OCI-LY7 (cell line): Measurements from ENCODE around the gene TPBGL. TPM values are rescaled to one million over a fixed set of nuclear protein-coding genes. Genes with fewer than 3 reads are reported as not detected.
A peak's percentile ranks its signal among the peaks of the same experiment; 100 is the strongest.

Experiments used
- BruUV-seq: library from RNA; stranded (reverse); fragments of 400-500 nt; replicated peaks from 2 replicates; lab custom pipeline; 2021; lab: Mats Ljungman, UMichigan
- CTCF ChIA-PET: fragments of 300-600 bp; sonication (Branson Sonifier 250); formaldehyde crosslinking; loops from one replicate; lab custom pipeline; 2022; ENCODE audit warnings: antibody characterized with exemption; ENCODE audit not compliant: unreplicated experiment; lab: Charles Lee
- POLR2A ChIA-PET: fragments of 300-600 bp; sonication (Branson Sonifier 250); formaldehyde crosslinking; loops from one replicate; lab custom pipeline; 2022; ENCODE audit warnings: antibody characterized with exemption; lab: Charles Lee
- DNase-seq: peaks from one replicate; pipeline ENCODE4 v3.0.0-alpha.2; 2015; ENCODE audit warnings: low spot score
- H2AFZ ChIP-seq: fragments of 200-600 bp; sonication (generic), shearing (Covaris generic); 2 replicates; pipeline ENCODE4 v1.6.1; 2014; ENCODE audit warnings: mild to moderate bottlenecking, antibody characterized with exemption, low read length, moderate library complexity
- H3K27ac ChIP-seq: fragments of 200-600 bp; sonication (generic); 2 replicates; pipeline ENCODE4 v1.5.1; 2014; ENCODE audit warnings: mixed run types, low read depth, mild to moderate bottlenecking, moderate library complexity, low read length, inconsistent platforms; ENCODE audit not compliant: poor library complexity, severe bottlenecking
- H3K36me3 ChIP-seq: fragments of 200-600 bp; sonication (generic); 2 replicates; pipeline ENCODE4 v1.6.1; 2014; ENCODE audit warnings: mild to moderate bottlenecking, antibody characterized with exemption, low read length, moderate library complexity, mixed read lengths; ENCODE audit not compliant: insufficient read depth
- H3K4me1 ChIP-seq: fragments of 200-600 bp; sonication (generic); 2 replicates; pipeline ENCODE4 v1.5.1; 2014; ENCODE audit warnings: mild to moderate bottlenecking, low read length; ENCODE audit not compliant: insufficient read depth, poor library complexity, severe bottlenecking
- H3K4me2 ChIP-seq: fragments of 200-600 bp; sonication (generic); 2 replicates; pipeline ENCODE4 v1.6.1; 2014; ENCODE audit warnings: mild to moderate bottlenecking, low read length
- H3K4me3 ChIP-seq: fragments of 200-600 bp; sonication (generic); 2 replicates; pipeline ENCODE4 v1.5.1; 2014; ENCODE audit warnings: mild to moderate bottlenecking, low read depth, low read length; ENCODE audit not compliant: poor library complexity, severe bottlenecking
- H3K79me2 ChIP-seq: fragments of 200-600 bp; sonication (generic); 2 replicates; pipeline ENCODE4 v1.6.1; 2016; ENCODE audit warnings: low read depth, mild to moderate bottlenecking, low read length, moderate library complexity, mixed read lengths; ENCODE audit not compliant: insufficient read depth
- H3K9me2 ChIP-seq: fragments of 200-600 bp; sonication (generic); 2 replicates; pipeline ENCODE4 v1.6.1; 2016; ENCODE audit warnings: mild to moderate bottlenecking, low read length, mixed read lengths; ENCODE audit not compliant: insufficient read depth
- H3K9me3 ChIP-seq: fragments of 200-600 bp; sonication (generic); 2 replicates; pipeline ENCODE4 v1.6.1; 2014; ENCODE audit warnings: mild to moderate bottlenecking, mixed run types, low read length, mixed read lengths
- H4K20me1 ChIP-seq: fragments of 200-600 bp; sonication (generic); 2 replicates; pipeline ENCODE4 v1.6.1; 2014; ENCODE audit warnings: mild to moderate bottlenecking, antibody characterized with exemption, low read length, moderate library complexity, mixed read lengths; ENCODE audit not compliant: insufficient read depth
- EZH2phosphoT487 ChIP-seq: fragments of 200-600 bp; sonication (generic); IDR thresholded peaks from 2 replicates; pipeline ENCODE4 v1.6.1; 2018; ENCODE audit warnings: low read depth, borderline replicate concordance, mild to moderate bottlenecking, mixed run types, antibody characterized with exemption, low read length, moderate library complexity, mixed read lengths
- intact Hi-C: fragments of 100-400 bp; cut with micrococcal nuclease; formaldehyde crosslinking; loops from one replicate; pipeline ENCODE4 v1.10.0; 2022; ENCODE audit not compliant: unreplicated experiment
- total RNA-seq, 2 experiments: library from RNA; depleted of rRNA in 1 of 2; stranded (reverse); fragments of >200 nt in 1 of 2; shearing (Covaris generic) in 1 of 2; gene quantifications; 2 replicates each; pipeline ENCODE4 v1.2.3, GENCODE V29; 2014 to 2022
- TF ChIP-seq, protein P1 (sequence below): fragments of 200-600 bp; sonication (generic); conservative IDR thresholded peaks from 2 replicates; pipeline ENCODE4 v1.5.1; 2014; ENCODE audit warnings: mild to moderate bottlenecking, antibody characterized with exemption, low read length, moderate library complexity, mixed read lengths

The TPBGL gene
- total RNA-seq, 2 experiments from 2014 or later = not detected

DNA sequence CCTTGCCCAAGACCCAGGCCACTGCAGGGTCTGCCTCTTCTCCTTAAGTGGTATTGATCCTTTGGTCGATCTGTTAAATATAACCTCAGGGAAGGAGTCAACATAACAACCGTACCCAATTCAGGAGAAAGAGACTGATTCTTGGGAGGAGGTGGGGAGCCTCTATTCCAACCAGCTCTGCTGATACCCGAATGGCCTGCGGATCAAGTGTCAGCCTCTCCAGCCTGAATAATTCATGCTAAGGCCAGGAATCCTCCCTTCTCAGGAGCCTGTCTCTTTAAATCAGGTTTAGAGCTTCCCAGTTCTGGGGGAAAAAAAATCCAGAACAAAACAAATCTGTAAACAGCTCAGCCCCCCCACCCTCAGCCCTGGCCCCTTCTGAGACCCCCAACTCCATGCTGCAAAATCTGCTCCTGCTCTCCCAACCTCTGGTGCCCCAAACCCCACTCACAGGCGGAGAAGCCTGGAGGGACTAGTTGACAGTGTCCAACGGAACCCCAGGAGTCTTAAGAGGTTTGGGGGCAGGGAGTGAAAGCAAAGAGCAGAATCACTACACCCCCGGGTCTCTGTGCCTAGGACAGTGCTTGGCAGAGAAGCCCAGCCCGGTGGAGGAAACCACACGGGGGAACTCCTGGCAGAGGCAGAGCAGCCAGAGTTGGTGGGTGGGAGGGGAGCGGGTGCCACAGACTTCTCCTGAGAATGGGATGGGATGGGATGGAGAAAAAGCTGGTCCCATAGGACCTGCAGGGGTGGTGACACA is 863 bp upstream of the TPBGL start:
- H2AFZ ChIP-seq = no peak overlapping the region
- intact Hi-C loops = no loop called here
- H3K4me3 ChIP-seq = no peak overlapping the region
- no peak for DNase-seq
- no peaks in the 10 kb centered on the region for H3K4me1 ChIP-seq
- BruUV-seq = no TSS peak
- no peaks in the 10 kb centered on the region for H3K36me3 ChIP-seq
- ChIA-PET CTCF (no interaction called here), POLR2A (interaction anchor here (0.7 kb wide), 1 partner anchor 239 kb away, joined by 3 read pairs; no protein-coding TSS in a partner anchor)
- TF ChIP-seq EZH2phosphoT487 = no peak
- TF ChIP-seq, protein P1, sequence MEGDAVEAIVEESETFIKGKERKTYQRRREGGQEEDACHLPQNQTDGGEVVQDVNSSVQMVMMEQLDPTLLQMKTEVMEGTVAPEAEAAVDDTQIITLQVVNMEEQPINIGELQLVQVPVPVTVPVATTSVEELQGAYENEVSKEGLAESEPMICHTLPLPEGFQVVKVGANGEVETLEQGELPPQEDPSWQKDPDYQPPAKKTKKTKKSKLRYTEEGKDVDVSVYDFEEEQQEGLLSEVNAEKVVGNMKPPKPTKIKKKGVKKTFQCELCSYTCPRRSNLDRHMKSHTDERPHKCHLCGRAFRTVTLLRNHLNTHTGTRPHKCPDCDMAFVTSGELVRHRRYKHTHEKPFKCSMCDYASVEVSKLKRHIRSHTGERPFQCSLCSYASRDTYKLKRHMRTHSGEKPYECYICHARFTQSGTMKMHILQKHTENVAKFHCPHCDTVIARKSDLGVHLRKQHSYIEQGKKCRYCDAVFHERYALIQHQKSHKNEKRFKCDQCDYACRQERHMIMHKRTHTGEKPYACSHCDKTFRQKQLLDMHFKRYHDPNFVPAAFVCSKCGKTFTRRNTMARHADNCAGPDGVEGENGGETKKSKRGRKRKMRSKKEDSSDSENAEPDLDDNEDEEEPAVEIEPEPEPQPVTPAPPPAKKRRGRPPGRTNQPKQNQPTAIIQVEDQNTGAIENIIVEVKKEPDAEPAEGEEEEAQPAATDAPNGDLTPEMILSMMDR = no peak
- H3K27ac ChIP-seq = no peak overlapping the region
- no peaks in the 10 kb centered on the region for H3K9me2 ChIP-seq
- H3K79me2 ChIP-seq = no peaks in the 10 kb centered on the region
- H3K4me2 ChIP-seq = no peak overlapping the region
- no peaks in the 10 kb centered on the region for H4K20me1 ChIP-seq
- H3K9me3 ChIP-seq = no peaks in the 10 kb centered on the region

DNA sequence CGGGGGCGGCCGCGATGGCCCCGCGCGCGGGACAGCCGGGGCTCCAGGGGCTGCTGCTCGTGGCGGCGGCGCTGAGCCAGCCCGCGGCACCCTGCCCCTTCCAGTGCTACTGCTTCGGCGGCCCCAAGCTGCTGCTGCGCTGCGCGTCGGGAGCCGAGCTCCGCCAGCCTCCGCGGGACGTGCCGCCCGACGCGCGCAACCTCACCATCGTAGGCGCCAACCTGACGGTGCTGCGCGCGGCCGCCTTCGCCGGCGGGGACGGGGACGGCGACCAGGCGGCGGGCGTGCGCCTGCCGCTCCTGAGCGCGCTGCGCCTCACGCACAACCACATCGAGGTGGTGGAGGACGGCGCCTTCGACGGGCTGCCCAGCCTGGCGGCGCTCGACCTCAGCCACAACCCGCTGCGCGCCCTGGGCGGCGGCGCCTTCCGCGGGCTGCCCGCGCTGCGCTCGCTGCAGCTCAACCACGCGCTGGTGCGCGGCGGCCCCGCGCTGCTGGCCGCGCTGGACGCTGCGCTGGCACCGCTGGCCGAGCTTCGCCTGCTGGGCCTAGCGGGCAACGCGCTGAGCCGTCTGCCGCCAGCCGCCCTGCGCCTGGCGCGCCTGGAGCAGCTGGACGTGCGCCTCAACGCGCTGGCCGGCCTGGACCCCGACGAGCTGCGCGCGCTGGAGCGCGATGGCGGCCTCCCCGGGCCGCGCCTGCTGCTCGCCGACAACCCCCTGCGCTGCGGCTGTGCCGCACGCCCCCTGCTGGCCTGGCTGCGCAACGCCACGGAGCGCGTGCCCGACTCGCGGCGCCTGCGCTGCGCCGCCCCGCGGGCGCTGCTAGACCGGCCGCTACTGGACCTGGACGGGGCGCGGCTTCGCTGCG is 697 bp downstream of the TPBGL start:
- H3K4me2 ChIP-seq = no peak overlapping the region

More for the DNA sequence above, 697 bp downstream of the TPBGL start:
- DNase-seq = peak; percentile 49
- POLR2A ChIA-PET = no interaction called here
- H3K27ac ChIP-seq = no peak overlapping the region
- no peaks in the 10 kb centered on the region for H3K79me2 ChIP-seq
- H3K9me3 ChIP-seq = no peaks in the 10 kb centered on the region
- H3K9me2 ChIP-seq = no peaks in the 10 kb centered on the region
- H3K4me1 ChIP-seq = no peaks in the 10 kb centered on the region
- no peaks in the 10 kb centered on the region for H4K20me1 ChIP-seq
- CTCF ChIA-PET = no interaction called here
- H2AFZ ChIP-seq = no peak overlapping the region
- BruUV-seq = no TSS peak
- no peak overlapping the region for H3K4me3 ChIP-seq
- H3K36me3 ChIP-seq = no peaks in the 10 kb centered on the region
- intact Hi-C loops = no loop called here
- no peak for TF ChIP-seq EZH2phosphoT487
- TF ChIP-seq, protein P1 = peak; percentile 58
